Natural killer cell (primary cell): ENCODE data around the gene TMBIM4. TPM values are rescaled to one million over a fixed set of nuclear protein-coding genes. Genes with fewer than 3 reads are reported as not detected.

ENCODE experiments used
- ATAC-seq, 3 donors: fragments of 150-1000 bp in 2 of 3; fragments of 200-7000 bp in 1 of 3; cut with Tn5 transposase; 1 replicate in 1 of 3; 2 replicates in 2 of 3; pipeline ENCODE4 v1.10.0; 2021; ENCODE audit warnings: mild to moderate bottlenecking in 2 of 3, moderate library complexity in 2 of 3
- DNase-seq, 2 donors: peaks; one replicate each; pipeline versions ENCODE4 v3.0.0 to v3.0.0-alpha.2; 2013 to 2021; ENCODE audit warnings: mixed read lengths in 1 of 2
- H3K27ac ChIP-seq: one replicate; pipeline ENCODE4 v1.5.1; 2013; ENCODE audit warnings: mild to moderate bottlenecking, low read length
- H3K27me3 ChIP-seq: one replicate; pipeline ENCODE4 v1.6.1; 2013; ENCODE audit warnings: low read length; ENCODE audit not compliant: control insufficient read depth, insufficient read depth
- H3K36me3 ChIP-seq: one replicate; pipeline ENCODE4 v1.6.1; 2013; ENCODE audit warnings: low read length; ENCODE audit not compliant: control insufficient read depth, insufficient read depth
- H3K4me1 ChIP-seq: one replicate; pipeline ENCODE4 v1.6.1; 2013; ENCODE audit warnings: low read length; ENCODE audit not compliant: control insufficient read depth, insufficient read depth
- H3K4me3 ChIP-seq: one replicate; pipeline ENCODE4 v1.5.1; 2013; ENCODE audit warnings: low read length
- H3K9me3 ChIP-seq: one replicate; pipeline ENCODE4 v1.6.1; 2013; ENCODE audit warnings: low read length; ENCODE audit not compliant: control insufficient read depth, insufficient read depth
- H3K27ac Mint-ChIP-seq, 2 donors: one replicate each; pipeline ENCODE4 v1.8.0; 2022; ENCODE audit warnings: mild to moderate bottlenecking in 2 of 2, mixed read lengths in 2 of 2, moderate library complexity in 1 of 2
- H3K27me3 Mint-ChIP-seq, 2 donors: one replicate each; pipeline ENCODE4 v1.8.0; 2022; ENCODE audit warnings: low read depth in 2 of 2, mixed read lengths in 2 of 2
- H3K36me3 Mint-ChIP-seq: one replicate; pipeline ENCODE4 v1.8.0; 2022; ENCODE audit warnings: mixed read lengths
- H3K4me1 Mint-ChIP-seq, 2 donors: one replicate each; pipeline ENCODE4 v1.8.0; 2022; ENCODE audit warnings: mixed read lengths in 2 of 2
- H3K4me3 Mint-ChIP-seq: one replicate; pipeline ENCODE4 v1.8.0; 2022; ENCODE audit warnings: mild to moderate bottlenecking, moderate library complexity, mixed read lengths
- H3K9me3 Mint-ChIP-seq, 2 donors: one replicate each; pipeline ENCODE4 v1.8.0; 2022; ENCODE audit warnings: mixed read lengths in 2 of 2
- CTCF ChIP-seq: fragments of 200-600 bp; IDR thresholded peaks from one replicate; pipeline ENCODE4 v1.8.0; 2022; ENCODE audit warnings: antibody characterized with exemption
- WGBS: methylation state at CpG from one replicate; pipeline ENCODE4 v1.1.7; 2013; ENCODE audit warnings: missing lambda C conversion rate; ENCODE audit not compliant: insufficient coverage; 5-methylcytosine and 5-hydroxymethylcytosine counted together
- intact Hi-C: fragments of 100-400 bp; cut with micrococcal nuclease; formaldehyde crosslinking; loops from one replicate; pipeline ENCODE4 v1.14.2; 2022
- total RNA-seq, 4 donors: library from RNA; stranded (reverse); fragments of 120-200 nt in 1 of 4; gene quantifications; one replicate each; pipeline versions ENCODE4 v1.2.3 to v1.2.4, GENCODE V29; 2013 to 2022

The TMBIM4 gene
- total RNA-seq, 3 donors from 2014 or later (not counting 1 experiment from before 2014, with no cell fraction given): 46.6 to 72.0 (median 63.2) TPM

- Mint-ChIP-seq H3K27me3 (peaks cover under 1 to 9% of the 10 kb centered on the region in 2 donors), H3K4me3 (no peak overlapping the region), H3K36me3 (no peaks in the 10 kb centered on the region), H3K9me3 (no peaks in the 10 kb centered on the region), H3K4me1 (no peaks in the 10 kb centered on the region), H3K27ac (no peak overlapping the region)
- WGBS: no CpG with 5 or more reads among the region's 1 CpG
- no peaks in the 10 kb centered on the region for H3K27me3 ChIP-seq
- H3K4me1 ChIP-seq: no peaks in the 10 kb centered on the region
- H3K27ac ChIP-seq: no peak overlapping the region
- TF ChIP-seq CTCF: no peak
- no peak overlapping the region for H3K4me3 ChIP-seq
- no peaks in the 10 kb centered on the region for H3K9me3 ChIP-seq
- H3K36me3 ChIP-seq: no peaks in the 10 kb centered on the region
- intact Hi-C loops: no loop called here
- DNase-seq (no peak), ATAC-seq (no peak)
Measured at GRCh38 chr12:66092559-66093269, 77.1 kb downstream of the TMBIM4 start.

GRCh38 chr12:66090157-66090556, 79.6 kb downstream of the TMBIM4 start:
- 86% methylated on average over 3 of the region's 4 CpGs for WGBS
- Mint-ChIP-seq H3K27ac (no peak overlapping the region), H3K4me1 (no peaks in the 10 kb centered on the region), H3K4me3 (no peak overlapping the region), H3K27me3 (peaks cover 8 to 16% of the 10 kb centered on the region in 2 donors), H3K9me3 (no peaks in the 10 kb centered on the region), H3K36me3 (no peaks in the 10 kb centered on the region)
- H3K9me3 ChIP-seq: no peaks in the 10 kb centered on the region
- intact Hi-C loops: no loop called here
- DNase-seq (no peak), ATAC-seq (no peak)
- no peaks in the 10 kb centered on the region for H3K27me3 ChIP-seq
- no peaks in the 10 kb centered on the region for H3K4me1 ChIP-seq
- no peak overlapping the region for H3K4me3 ChIP-seq
- H3K36me3 ChIP-seq: no peaks in the 10 kb centered on the region
- H3K27ac ChIP-seq: no peak overlapping the region
- no peak for TF ChIP-seq CTCF

GRCh38 chr12:66087365-66087943, 82.3 kb downstream of the TMBIM4 start:
- no peaks in the 10 kb centered on the region for H3K4me1 Mint-ChIP-seq
- Histone ChIP-seq H3K4me3 (no peak overlapping the region), H3K9me3 (no peaks in the 10 kb centered on the region), H3K4me1 (no peaks in the 10 kb centered on the region), H3K27me3 (no peaks in the 10 kb centered on the region), H3K36me3 (no peaks in the 10 kb centered on the region), H3K27ac (no peak overlapping the region)
- TF ChIP-seq CTCF: peak; percentile 71
- DNase-seq (peak; percentile 35 to 68), ATAC-seq (peak in 2 of 3 donors; percentile 55 to 73)
- WGBS: 40% methylated on average over 10 of the region's 10 CpGs
- H3K4me3 Mint-ChIP-seq: no peak overlapping the region
- no peaks in the 10 kb centered on the region for H3K9me3 Mint-ChIP-seq
- H3K27ac Mint-ChIP-seq: no peak overlapping the region
- peaks cover 8 to 11% of the 10 kb centered on the region in 2 donors for H3K27me3 Mint-ChIP-seq
- intact Hi-C loops: loop anchor here (1.0 to 5.0 kb wide), 4 partner anchors 485 to 1195 kb away; no protein-coding TSS in a partner anchor
- H3K36me3 Mint-ChIP-seq: no peaks in the 10 kb centered on the region
